HEK293 (cell line): ENCODE measurements around the gene CSNK1G2.
A peak's percentile ranks its signal among the peaks of the same experiment; 100 is the strongest.

Experiments used
- AEBP2 ChIP-seq: fragments of 450-650 bp; formaldehyde crosslinking; IDR thresholded peaks from 2 replicates; pipeline ENCODE4 v1.5.1; 2016; ENCODE audit warnings: missing biosample characterization, missing genetic modification characterization, borderline replicate concordance
- CTCF ChIP-seq: fragments of 450-650 bp; formaldehyde crosslinking; IDR thresholded peaks from 2 replicates; pipeline ENCODE4 v1.5.1; 2016; ENCODE audit warnings: missing biosample characterization, missing genetic modification characterization
- EGR2 ChIP-seq: fragments of 450-650 bp; formaldehyde crosslinking; IDR thresholded peaks from 2 replicates; pipeline ENCODE4 v1.5.1; 2016; ENCODE audit warnings: low read depth, missing biosample characterization, missing genetic modification characterization
- GLI2 ChIP-seq: fragments of 450-650 bp; formaldehyde crosslinking; IDR thresholded peaks from 2 replicates; pipeline ENCODE4; 2017; ENCODE audit warnings: missing biosample characterization, missing genetic modification characterization, low read depth, borderline replicate concordance
- KLF1 ChIP-seq: fragments of 450-650 bp; formaldehyde crosslinking; IDR thresholded peaks from 2 replicates; pipeline ENCODE4 v1.5.1; 2016; ENCODE audit warnings: missing biosample characterization, missing genetic modification characterization
- SETDB1 ChIP-seq: IDR thresholded peaks from one replicate; pipeline ENCODE4 v1.6.1; 2017; ENCODE audit warnings: mild to moderate bottlenecking, low read length, moderate library complexity, mixed read lengths; ENCODE audit not compliant: insufficient read length
- SP7 ChIP-seq: fragments of 450-650 bp; formaldehyde crosslinking; IDR thresholded peaks from 2 replicates; pipeline ENCODE4 v1.5.1; 2016; ENCODE audit warnings: missing biosample characterization, missing genetic modification characterization
- TRIM28 ChIP-seq: IDR thresholded peaks from 2 replicates; pipeline ENCODE4 v1.6.1; 2011; ENCODE audit warnings: low read length, control low read depth, borderline replicate concordance
- ZBTB21 ChIP-seq: fragments of 450-650 bp; formaldehyde crosslinking; IDR thresholded peaks from 2 replicates; pipeline ENCODE4 v1.5.1; 2017; ENCODE audit warnings: missing biosample characterization, missing genetic modification characterization
- ZFP41 ChIP-seq: fragments of 450-650 bp; formaldehyde crosslinking; IDR thresholded peaks from 2 replicates; pipeline ENCODE4 v1.5.1; 2016; ENCODE audit warnings: missing biosample characterization, missing genetic modification characterization, borderline replicate concordance
- ZIC2 ChIP-seq: fragments of 450-650 bp; formaldehyde crosslinking; IDR thresholded peaks from 2 replicates; pipeline ENCODE4 v1.5.1; 2016; ENCODE audit warnings: missing biosample characterization, missing genetic modification characterization
- ZNF132 ChIP-seq: fragments of 450-650 bp; formaldehyde crosslinking; IDR thresholded peaks from 2 replicates; pipeline ENCODE4 v1.5.1; 2017; ENCODE audit warnings: missing biosample characterization, missing genetic modification characterization, borderline replicate concordance
- ZNF148 ChIP-seq: fragments of 450-650 bp; formaldehyde crosslinking; IDR thresholded peaks from 2 replicates; pipeline ENCODE4 v1.5.0; 2017; ENCODE audit warnings: missing biosample characterization, missing genetic modification characterization, borderline replicate concordance
- ZNF18 ChIP-seq: fragments of 450-650 bp; formaldehyde crosslinking; IDR thresholded peaks from 2 replicates; pipeline ENCODE4 v1.5.1; 2016; ENCODE audit warnings: missing biosample characterization, missing genetic modification characterization
- ZNF221 ChIP-seq: fragments of 450-650 bp; formaldehyde crosslinking; IDR thresholded peaks from 2 replicates; pipeline ENCODE4 v1.5.1; 2017; ENCODE audit warnings: missing biosample characterization, missing genetic modification characterization, borderline replicate concordance
- ZNF266 ChIP-seq: fragments of 450-650 bp; formaldehyde crosslinking; IDR thresholded peaks from 2 replicates; pipeline ENCODE4 v1.5.1; 2016; ENCODE audit warnings: missing biosample characterization, missing genetic modification characterization, low read depth
- ZNF302 ChIP-seq: fragments of 450-650 bp; formaldehyde crosslinking; IDR thresholded peaks from 2 replicates; pipeline ENCODE4 v1.5.1; 2016; ENCODE audit warnings: missing biosample characterization, missing genetic modification characterization, low read depth
- ZNF335 ChIP-seq: fragments of 450-650 bp; formaldehyde crosslinking; conservative IDR thresholded peaks from 2 replicates; pipeline ENCODE4 v1.5.1; 2016; ENCODE audit warnings: missing biosample characterization, missing genetic modification characterization
- ZNF366 ChIP-seq: fragments of 450-650 bp; formaldehyde crosslinking; conservative IDR thresholded peaks from 2 replicates; pipeline ENCODE4 v1.5.1; 2016; ENCODE audit warnings: missing biosample characterization, missing genetic modification characterization
- ZNF37A ChIP-seq: fragments of 450-650 bp; IDR thresholded peaks from 2 replicates; pipeline ENCODE4 v1.5.1; 2018; ENCODE audit warnings: missing biosample characterization, missing genetic modification characterization
- ZNF433 ChIP-seq: fragments of 450-650 bp; formaldehyde crosslinking; IDR thresholded peaks from 2 replicates; pipeline ENCODE4 v1.5.1; 2016; ENCODE audit warnings: missing biosample characterization, missing genetic modification characterization, low read depth
- ZNF449 ChIP-seq: fragments of 450-650 bp; formaldehyde crosslinking; IDR thresholded peaks from 2 replicates; pipeline ENCODE4 v1.5.1; 2017; ENCODE audit warnings: missing biosample characterization, mild to moderate bottlenecking, missing genetic modification characterization, moderate library complexity
- ZNF555 ChIP-seq: fragments of 450-650 bp; formaldehyde crosslinking; conservative IDR thresholded peaks from 2 replicates; pipeline ENCODE4 v1.5.1; 2017; ENCODE audit warnings: missing biosample characterization, mild to moderate bottlenecking, missing genetic modification characterization, inconsistent platforms
- ZNF558 ChIP-seq: fragments of 450-650 bp; formaldehyde crosslinking; IDR thresholded peaks from 2 replicates; pipeline ENCODE4 v1.5.1; 2016; ENCODE audit warnings: missing biosample characterization, missing genetic modification characterization
- ZNF580 ChIP-seq: fragments of 450-650 bp; formaldehyde crosslinking; IDR thresholded peaks from 2 replicates; pipeline ENCODE4 v1.5.1; 2016; ENCODE audit warnings: missing biosample characterization, missing genetic modification characterization
- ZNF585B ChIP-seq: fragments of 450-650 bp; formaldehyde crosslinking; IDR thresholded peaks from 2 replicates; pipeline ENCODE4 v1.5.1; 2016; ENCODE audit warnings: missing biosample characterization, missing genetic modification characterization
- ZNF639 ChIP-seq: fragments of 450-650 bp; formaldehyde crosslinking; IDR thresholded peaks from 2 replicates; pipeline ENCODE4 v1.5.1; 2016; ENCODE audit warnings: missing biosample characterization, missing genetic modification characterization
- ZNF658 ChIP-seq: fragments of 450-650 bp; formaldehyde crosslinking; IDR thresholded peaks from 2 replicates; pipeline ENCODE4; 2016; ENCODE audit warnings: missing biosample characterization, missing genetic modification characterization
- ZNF707 ChIP-seq: fragments of 450-650 bp; formaldehyde crosslinking; IDR thresholded peaks from 2 replicates; pipeline ENCODE4 v1.5.1; 2016; ENCODE audit warnings: missing biosample characterization, missing genetic modification characterization
- ZNF747 ChIP-seq: fragments of 450-650 bp; formaldehyde crosslinking; IDR thresholded peaks from 2 replicates; pipeline ENCODE4 v1.5.1; 2016; ENCODE audit warnings: missing biosample characterization, missing genetic modification characterization

CSNK1G2 gene

GRCh38 chr19:1905110-1905862, 35.7 kb upstream of the CSNK1G2 start, which contains the start of the genes ADAT3 and SCAMP4 (continued):
- TF ChIP-seq ZNF639 (tag by site-specific recombination), result no peak
- no peak for TF ChIP-seq ZNF221 (tag by site-specific recombination)
- TF ChIP-seq ZNF747 (tag by site-specific recombination), result no peak
- TF ChIP-seq ZNF707 (tag by site-specific recombination), result no peak
- TF ChIP-seq ZNF555, result no peak
- no peak for TF ChIP-seq ZNF266 (tag by site-specific recombination)
- peak; percentile 55 for TF ChIP-seq EGR2 (tag by site-specific recombination)
- TF ChIP-seq ZNF132, result no peak
- TF ChIP-seq ZNF366 (tag by site-specific recombination), result no peak
- TF ChIP-seq ZNF37A (tag by site-specific recombination), result no peak
- no peak for TF ChIP-seq ZFP41 (tag by site-specific recombination)
- no peak for TF ChIP-seq ZNF558 (tag by site-specific recombination)
- TF ChIP-seq KLF1 (tag by site-specific recombination), result peak; percentile 90
- peak; percentile 82 for TF ChIP-seq ZNF335
- TF ChIP-seq SETDB1, result no peak
- TF ChIP-seq ZNF585B (tag by site-specific recombination), result no peak
- TF ChIP-seq ZNF148 (tag by site-specific recombination), result no peak
- TF ChIP-seq ZBTB21 (tag by site-specific recombination), result 0 out of 2 replicates have a peak, but pooled peaks have one; percentile 34
- TF ChIP-seq AEBP2 (tag by site-specific recombination), result no peak
- TF ChIP-seq ZIC2 (tag by site-specific recombination), result peak; percentile 49
- no peak for TF ChIP-seq CTCF (tag by site-specific recombination)
- no peak for TF ChIP-seq ZNF18 (tag by site-specific recombination)
- TF ChIP-seq ZNF302 (tag by site-specific recombination), result no peak
- TF ChIP-seq ZNF658 (tag by site-specific recombination), result no peak
- peak; percentile 63; the same call in 1 of the 2 replicates for TF ChIP-seq ZNF580 (tag by site-specific recombination)
- peak; percentile 42 for TF ChIP-seq SP7
- no peak for TF ChIP-seq TRIM28
- no peak for TF ChIP-seq ZNF449
- TF ChIP-seq ZNF433 (tag by site-specific recombination), result no peak
- TF ChIP-seq GLI2 (tag by site-specific recombination), result no peak
